ENCODE data around the gene CPNE9. TPM values are rescaled to one million over a fixed set of nuclear protein-coding genes. Genes with fewer than 3 reads are reported as not detected.

The CPNE9 gene
- total RNA-seq, 2 experiments from 2014 or later = not detected

DNA sequence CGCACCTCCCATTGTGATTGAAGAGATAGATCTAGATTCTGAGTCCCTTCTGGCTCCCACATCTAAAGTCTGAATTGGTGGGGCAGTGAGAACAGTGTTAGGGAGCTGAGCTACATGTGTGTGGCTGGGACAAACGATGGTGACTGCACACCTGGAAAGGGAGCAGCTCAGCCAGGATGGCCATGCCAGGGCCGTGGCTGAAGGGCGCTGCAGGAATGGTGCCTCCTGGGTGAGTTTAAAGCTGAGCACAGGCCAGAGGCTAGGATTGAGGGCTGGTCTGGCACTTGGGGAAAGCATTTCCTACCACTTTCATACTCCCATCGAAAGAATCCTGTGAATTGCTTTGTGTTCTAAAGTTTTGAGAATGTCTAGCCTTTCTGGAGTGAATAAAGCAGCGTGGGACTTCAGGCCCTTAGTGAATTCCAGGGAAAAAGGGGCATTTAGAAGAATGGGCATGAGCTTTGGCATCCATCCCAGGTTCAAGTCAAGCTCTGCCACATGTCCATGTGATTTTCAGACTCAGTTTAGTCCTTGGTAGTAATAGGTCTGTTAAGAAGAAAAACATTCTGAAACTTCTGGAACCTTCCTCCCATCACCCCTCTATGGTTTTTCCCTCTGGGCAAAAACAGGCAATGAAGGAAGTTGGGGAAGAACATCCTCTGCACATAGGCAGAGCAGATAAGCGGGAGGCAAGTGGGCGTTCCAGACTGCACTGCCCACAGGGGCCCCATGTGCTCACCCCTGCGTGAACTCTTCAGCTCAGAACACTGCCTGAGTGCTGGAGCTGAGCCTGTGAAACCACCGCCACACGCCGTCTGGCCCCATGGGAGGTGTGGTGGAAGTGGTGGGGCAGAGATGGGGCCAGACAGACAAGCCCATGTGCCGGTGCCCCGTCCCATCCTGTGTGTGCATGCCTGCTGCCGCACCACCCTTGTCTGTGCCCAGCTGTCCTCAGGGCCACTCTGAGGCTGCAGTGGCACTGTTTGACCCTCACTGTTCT lies 12.9 kb upstream of the CPNE9 start:
- no peak overlapping the region for H3K4me3 Mint-ChIP-seq
- intact Hi-C loops (cut with micrococcal nuclease) = no loop called here
- ChIA-PET POLR2A (no interaction called here), CTCF (no interaction called here)
- no peaks in the 10 kb centered on the region for H3K9me3 Mint-ChIP-seq
- H3K36me3 Mint-ChIP-seq = peaks cover 38% of the 10 kb centered on the region
- no peak overlapping the region for H3K27ac Mint-ChIP-seq
- H3K27me3 Mint-ChIP-seq = no peaks in the 10 kb centered on the region
- DNase-seq = no peak
- H3K4me1 Mint-ChIP-seq (ENCODE audit: low read depth) = no peaks in the 10 kb centered on the region

GRCh38 chr3:9691636-9692035 lies 12.0 kb upstream of the CPNE9 start:
- POLR2A ChIA-PET = no interaction called here
- H3K27me3 Mint-ChIP-seq = no peaks in the 10 kb centered on the region
- peaks cover 34% of the 10 kb centered on the region for H3K36me3 Mint-ChIP-seq
- intact Hi-C loops (cut with micrococcal nuclease) = no loop called here
- CTCF ChIA-PET = no interaction called here
- H3K4me3 Mint-ChIP-seq = no peak overlapping the region
- no peaks in the 10 kb centered on the region for H3K4me1 Mint-ChIP-seq (ENCODE audit: low read depth)
- no peak overlapping the region for H3K27ac Mint-ChIP-seq
- no peaks in the 10 kb centered on the region for H3K9me3 Mint-ChIP-seq
- DNase-seq = no peak

GRCh38 chr3:9692416-9692815 lies 11.2 kb upstream of the CPNE9 start:
- DNase-seq = no peak
- intact Hi-C loops (cut with micrococcal nuclease) = no loop called here
- H3K36me3 Mint-ChIP-seq = peaks cover 34% of the 10 kb centered on the region
- POLR2A ChIA-PET = no interaction called here
- CTCF ChIA-PET = interaction anchor here (1.1 to 2.5 kb wide), 2 partner anchors 35 to 188 kb away, joined by 3 to 10 read pairs; no protein-coding TSS in a partner anchor
- H3K27ac Mint-ChIP-seq = no peak overlapping the region
- no peaks in the 10 kb centered on the region for H3K9me3 Mint-ChIP-seq
- H3K27me3 Mint-ChIP-seq = no peaks in the 10 kb centered on the region
- H3K4me3 Mint-ChIP-seq = no peak overlapping the region
- H3K4me1 Mint-ChIP-seq (ENCODE audit: low read depth) = no peaks in the 10 kb centered on the region

DNA sequence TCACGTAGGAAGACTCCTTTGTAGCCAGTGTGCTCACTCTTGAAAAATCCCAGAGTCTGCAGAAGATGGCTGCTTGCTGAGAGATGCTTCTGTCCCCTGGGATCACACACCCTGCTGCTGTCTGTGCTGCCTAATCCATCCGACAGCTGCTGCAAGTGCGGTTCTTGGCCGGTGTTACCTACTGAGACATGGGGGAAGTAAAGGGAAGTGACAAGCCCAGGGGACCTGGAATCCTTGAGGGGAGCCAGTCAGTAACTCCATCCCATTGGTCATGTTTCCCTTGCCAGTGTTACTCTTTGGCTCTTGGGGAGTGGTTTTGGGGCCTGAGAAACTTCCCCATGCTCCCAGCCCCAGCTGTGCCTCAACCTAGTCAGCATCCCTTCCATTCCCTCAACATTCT lies 8.3 kb upstream of the CPNE9 start:
- Mint-ChIP-seq H3K4me1 (ENCODE audit: low read depth) (no peaks in the 10 kb centered on the region), H3K9me3 (no peaks in the 10 kb centered on the region), H3K36me3 (peaks cover 32% of the 10 kb centered on the region), H3K27ac (no peak overlapping the region), H3K4me3 (no peak overlapping the region), H3K27me3 (no peaks in the 10 kb centered on the region)
- POLR2A ChIA-PET = no interaction called here
- intact Hi-C loops (cut with micrococcal nuclease) = no loop called here
- CTCF ChIA-PET = no interaction called here
- no peak for DNase-seq

- Mint-ChIP-seq H3K4me3 (no peak overlapping the region), H3K4me1 (ENCODE audit: low read depth) (no peaks in the 10 kb centered on the region), H3K9me3 (no peaks in the 10 kb centered on the region), H3K36me3 (peaks cover 28% of the 10 kb centered on the region), H3K27ac (no peak overlapping the region), H3K27me3 (no peaks in the 10 kb centered on the region)
- ChIA-PET POLR2A (no interaction called here), CTCF (interaction anchor here (0.6 kb wide), 1 partner anchor 469 kb away, joined by 4 read pairs; no protein-coding TSS in a partner anchor)
- DNase-seq = no peak
- intact Hi-C loops (cut with micrococcal nuclease) = no loop called here
Measured at GRCh38 chr3:9695746-9696145, 7.9 kb upstream of the CPNE9 start.

DNA sequence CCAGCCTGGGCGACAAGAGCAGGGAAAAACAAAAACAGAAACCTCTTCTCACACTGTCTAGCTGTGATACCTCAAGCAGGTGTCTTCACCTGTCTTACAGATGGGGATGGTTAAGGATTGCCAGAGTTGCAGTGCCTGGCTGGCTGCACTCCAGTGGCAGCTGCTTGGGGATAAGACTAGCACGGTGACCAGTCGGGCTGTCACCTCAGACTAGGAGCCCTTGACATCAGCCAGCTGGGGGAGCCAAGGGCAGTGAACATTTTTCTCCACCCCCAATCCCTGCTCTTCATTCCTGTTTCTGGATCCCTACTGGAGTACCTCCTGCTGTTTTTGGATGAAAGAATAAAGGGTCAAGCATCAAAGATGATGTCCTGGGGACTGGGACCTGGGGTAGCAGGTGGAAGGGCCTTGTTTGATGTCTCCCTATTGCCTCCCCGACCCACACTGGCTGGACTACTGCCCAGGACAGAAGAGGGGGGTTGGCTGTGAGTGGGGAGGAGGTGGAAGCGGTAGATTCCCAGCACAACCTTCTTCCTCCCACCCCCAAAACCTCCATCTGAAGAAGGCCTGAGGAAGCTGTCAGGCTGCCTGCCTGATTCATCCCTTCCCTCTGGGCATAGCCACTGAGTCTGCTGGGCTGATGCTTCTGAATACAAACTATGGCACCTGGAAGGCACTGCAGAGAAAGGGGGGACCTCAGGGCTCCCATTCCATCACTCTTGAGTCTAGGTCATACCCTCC lies 7.0 kb upstream of the CPNE9 start:
- intact Hi-C loops (cut with micrococcal nuclease) = no loop called here
- no peak overlapping the region for H3K4me3 Mint-ChIP-seq
- ChIA-PET CTCF (no interaction called here), POLR2A (no interaction called here)
- peaks cover 32% of the 10 kb centered on the region for H3K36me3 Mint-ChIP-seq
- no peaks in the 10 kb centered on the region for H3K4me1 Mint-ChIP-seq (ENCODE audit: low read depth)
- no peaks in the 10 kb centered on the region for H3K27me3 Mint-ChIP-seq
- no peak overlapping the region for H3K27ac Mint-ChIP-seq
- no peaks in the 10 kb centered on the region for H3K9me3 Mint-ChIP-seq
- DNase-seq = no peak

GRCh38 chr3:9697892-9698291 lies 5.7 kb upstream of the CPNE9 start:
- peaks cover 38% of the 10 kb centered on the region for H3K36me3 Mint-ChIP-seq
- CTCF ChIA-PET = no interaction called here
- POLR2A ChIA-PET = no interaction called here

DNA sequence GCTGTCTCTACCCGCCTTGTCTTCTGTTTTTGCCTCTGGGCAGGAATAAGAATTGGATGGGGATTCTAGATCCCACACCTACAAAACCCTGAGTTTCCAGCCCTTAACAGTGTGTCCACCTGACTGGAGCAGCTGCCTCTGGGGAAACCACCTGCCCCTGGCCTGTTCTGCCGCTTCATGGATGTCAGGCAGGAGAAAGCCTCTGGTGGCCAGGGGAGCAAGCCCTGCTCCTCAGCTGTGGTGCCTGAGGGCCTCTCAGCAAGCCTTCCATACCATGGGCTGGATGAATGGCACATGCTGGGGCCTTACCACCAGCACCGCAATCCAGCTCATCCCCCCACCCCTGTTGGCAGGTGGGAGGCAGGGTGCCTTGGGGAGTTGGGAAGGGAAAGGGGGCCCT lies 5.3 kb upstream of the CPNE9 start:
- Mint-ChIP-seq H3K27me3 (peaks cover 4% of the 10 kb centered on the region), H3K36me3 (peaks cover 38% of the 10 kb centered on the region), H3K9me3 (no peaks in the 10 kb centered on the region), H3K4me1 (ENCODE audit: low read depth) (peaks cover under 1% of the 10 kb centered on the region), H3K4me3 (no peak overlapping the region), H3K27ac (no peak overlapping the region)
- intact Hi-C loops (cut with micrococcal nuclease) = no loop called here
- ChIA-PET POLR2A (no interaction called here), CTCF (interaction anchor here (0.7 kb wide), 1 partner anchor 71 kb away, joined by 3 read pairs; no protein-coding TSS in a partner anchor)
- DNase-seq = no peak

More at GRCh38 chr3:9697892-9698291, 5.7 kb upstream of the CPNE9 start:
- H3K4me1 Mint-ChIP-seq (ENCODE audit: low read depth) = no peaks in the 10 kb centered on the region
- no peak for DNase-seq
- intact Hi-C loops (cut with micrococcal nuclease) = no loop called here
- H3K9me3 Mint-ChIP-seq = no peaks in the 10 kb centered on the region
- no peak overlapping the region for H3K4me3 Mint-ChIP-seq
- H3K27ac Mint-ChIP-seq = no peak overlapping the region
- peaks cover under 1% of the 10 kb centered on the region for H3K27me3 Mint-ChIP-seq

GRCh38 chr3:9700536-9700935 lies 3.1 kb upstream of the CPNE9 start:
- Mint-ChIP-seq H3K4me3 (no peak overlapping the region), H3K27me3 (peaks cover 13% of the 10 kb centered on the region), H3K36me3 (peaks cover 38% of the 10 kb centered on the region), H3K4me1 (ENCODE audit: low read depth) (peaks cover 9% of the 10 kb centered on the region), H3K27ac (no peak overlapping the region), H3K9me3 (no peaks in the 10 kb centered on the region)
- POLR2A ChIA-PET = no interaction called here
- intact Hi-C loops (cut with micrococcal nuclease) = no loop called here
- DNase-seq = no peak
- CTCF ChIA-PET = no interaction called here

DNA sequence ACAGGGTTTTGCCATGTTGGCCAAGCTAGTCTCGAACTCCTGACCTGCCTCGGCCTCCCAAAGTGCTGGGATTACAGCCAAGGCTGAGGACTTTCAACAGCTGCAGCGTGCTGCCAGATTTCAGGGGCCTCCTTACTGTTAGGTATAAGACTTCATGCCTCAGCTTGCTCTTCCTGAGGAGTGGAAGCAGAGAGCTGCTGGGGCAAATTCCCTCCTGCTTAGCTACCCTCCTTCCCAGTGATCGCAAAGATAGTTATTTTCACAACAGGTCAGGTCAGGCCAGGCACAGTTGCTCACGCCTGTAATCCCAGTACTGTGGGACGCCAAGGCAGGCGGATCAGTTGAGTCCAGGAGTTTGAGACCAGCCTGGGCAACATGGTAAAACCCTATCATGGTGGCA lies 2.6 kb upstream of the CPNE9 start:
- POLR2A ChIA-PET = no interaction called here
- CTCF ChIA-PET = no interaction called here

GRCh38 chr3:9701711-9702110 lies 1.9 kb upstream of the CPNE9 start:
- no peak overlapping the region for H3K4me3 Mint-ChIP-seq
- H3K27ac Mint-ChIP-seq = no peak overlapping the region
- intact Hi-C loops (cut with micrococcal nuclease) = no loop called here
- H3K9me3 Mint-ChIP-seq = no peaks in the 10 kb centered on the region
- H3K4me1 Mint-ChIP-seq (ENCODE audit: low read depth) = peaks cover 9% of the 10 kb centered on the region
- H3K27me3 Mint-ChIP-seq = peaks cover 13% of the 10 kb centered on the region
- ChIA-PET POLR2A (no interaction called here), CTCF (no interaction called here)
- peaks cover 34% of the 10 kb centered on the region for H3K36me3 Mint-ChIP-seq
- DNase-seq = no peak

More for the DNA sequence above, 2.6 kb upstream of the CPNE9 start:
- intact Hi-C loops (cut with micrococcal nuclease) = no loop called here
- H3K36me3 Mint-ChIP-seq = peaks cover 38% of the 10 kb centered on the region
- H3K27me3 Mint-ChIP-seq = peaks cover 13% of the 10 kb centered on the region
- H3K4me1 Mint-ChIP-seq (ENCODE audit: low read depth) = peaks cover 9% of the 10 kb centered on the region
- H3K9me3 Mint-ChIP-seq = no peaks in the 10 kb centered on the region
- H3K4me3 Mint-ChIP-seq = no peak overlapping the region
- DNase-seq = no peak
- H3K27ac Mint-ChIP-seq = no peak overlapping the region

DNA sequence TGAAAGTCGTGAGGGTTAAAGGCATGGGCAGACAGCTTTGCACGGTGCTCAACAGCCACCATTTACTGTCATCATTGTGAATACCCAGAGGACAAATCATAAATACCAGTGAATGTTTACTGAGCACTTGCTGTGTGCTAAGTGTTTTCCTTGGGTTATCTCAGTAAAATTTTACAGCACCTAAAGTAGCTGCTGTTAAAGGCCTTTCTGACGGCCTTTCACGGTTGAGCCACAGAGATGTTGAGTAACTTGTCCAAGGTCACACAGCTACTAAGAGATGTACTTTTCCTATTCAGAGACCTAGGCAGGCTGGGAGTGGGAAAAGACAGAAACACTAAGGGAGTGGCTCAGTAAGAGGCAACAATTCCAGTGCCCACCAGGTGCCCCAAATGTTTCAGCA lies 393 bp upstream of the CPNE9 start:
- POLR2A ChIA-PET = interaction anchor here (1.0 kb wide), 1 partner anchor 27 kb away, joined by 3 read pairs; no protein-coding TSS in a partner anchor
- no peak for DNase-seq
- CTCF ChIA-PET = interaction anchor here (1.1 kb wide), 2 partner anchors 9 to 14 kb away, joined by 3 to 4 read pairs; no protein-coding TSS in a partner anchor
- H3K27ac Mint-ChIP-seq = no peak overlapping the region
- peaks cover 9% of the 10 kb centered on the region for H3K4me1 Mint-ChIP-seq (ENCODE audit: low read depth)
- H3K9me3 Mint-ChIP-seq = no peaks in the 10 kb centered on the region
- H3K27me3 Mint-ChIP-seq = peaks cover 13% of the 10 kb centered on the region
- peaks cover 26% of the 10 kb centered on the region for H3K36me3 Mint-ChIP-seq
- no peak overlapping the region for H3K4me3 Mint-ChIP-seq
- intact Hi-C loops (cut with micrococcal nuclease) = no loop called here
